Stimulated activated CD8-positive, alpha-beta memory T cell treated with anti-CD3 and anti-CD28 coated beads, Interleukin-15, amount 100 ng/mL, for 4 hours (primary cell): ENCODE data around the gene CDRT15.
"Not testable (repeated sequence)": the region's sequence is repeated elsewhere in the genome, so short reads cannot be mapped to it uniquely, and the experiment has no call there.

Source experiments
- DNase-seq, 2 donors: peaks; one replicate each; pipeline ENCODE4 v3.0.0-alpha.2; 2020; ENCODE audit warnings: low read depth in 2 of 2

Gene CDRT15

DNA sequence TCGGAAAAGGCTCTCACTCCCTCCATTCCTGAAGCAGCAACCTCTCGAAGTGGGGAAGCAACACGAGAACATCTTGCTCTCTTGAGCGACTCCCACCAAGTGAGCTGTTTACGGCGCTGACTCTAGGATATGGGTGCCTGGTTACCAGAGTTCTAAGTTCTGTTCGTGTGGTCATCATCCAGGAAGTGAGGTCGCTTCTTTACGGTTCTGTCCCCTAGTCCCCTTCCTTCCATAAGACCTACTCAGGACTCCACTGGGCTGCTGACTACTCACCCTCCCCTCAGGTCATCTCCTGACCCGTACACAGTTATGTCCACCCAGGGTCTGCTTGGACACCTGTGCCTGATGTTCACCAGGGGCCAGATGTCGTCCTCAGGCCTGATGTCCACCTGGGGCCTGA, at the start of gene CDRT15:
TSS of gene CDRT15 (minus strand) at position 101 of the 400 bp plus-strand sequence. CDS start at position 72, 29 bp downstream.
- not testable (repeated sequence) for DNase-seq

DNA sequence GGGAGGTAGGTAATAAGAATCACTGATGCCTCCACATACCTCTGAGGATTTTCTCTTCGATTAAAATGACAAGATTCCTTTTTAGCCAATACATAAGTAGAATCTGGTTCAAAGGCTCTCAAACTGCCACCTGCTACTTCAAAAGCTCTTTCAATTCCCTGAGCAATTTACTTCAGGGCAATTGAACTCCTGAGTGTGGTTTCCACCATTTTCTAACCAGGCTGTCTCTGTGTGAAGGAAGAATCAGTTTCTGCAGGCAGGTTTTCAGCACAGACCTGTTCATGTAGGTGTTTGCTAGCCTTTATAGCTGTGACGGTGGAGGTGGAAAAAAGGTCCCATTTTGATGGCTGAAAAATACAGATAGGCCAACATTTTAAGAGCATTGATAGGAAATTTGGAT, 46.1 kb upstream of the CDRT15 start:
- no peak for DNase-seq

DNA sequence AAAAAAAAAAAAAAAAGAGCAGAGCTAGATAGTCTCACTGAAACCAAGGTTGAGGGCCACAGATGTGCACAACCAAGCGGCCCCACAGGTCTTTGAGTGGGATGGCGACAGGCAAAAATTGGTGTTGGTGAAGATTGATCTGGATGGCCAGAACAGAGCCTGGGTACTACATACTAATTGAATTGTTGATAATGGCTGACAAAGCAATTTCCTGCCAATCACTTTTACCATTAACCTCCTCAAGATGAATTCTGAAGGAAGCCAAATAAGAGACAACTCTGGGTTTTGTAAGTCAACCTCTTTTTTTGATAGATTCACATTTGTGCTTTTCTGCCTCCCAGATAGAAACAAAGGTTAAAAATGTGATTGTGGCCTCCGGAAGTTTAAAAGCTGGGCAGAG, 44.9 kb upstream of the CDRT15 start:
- no peak for DNase-seq

DNA sequence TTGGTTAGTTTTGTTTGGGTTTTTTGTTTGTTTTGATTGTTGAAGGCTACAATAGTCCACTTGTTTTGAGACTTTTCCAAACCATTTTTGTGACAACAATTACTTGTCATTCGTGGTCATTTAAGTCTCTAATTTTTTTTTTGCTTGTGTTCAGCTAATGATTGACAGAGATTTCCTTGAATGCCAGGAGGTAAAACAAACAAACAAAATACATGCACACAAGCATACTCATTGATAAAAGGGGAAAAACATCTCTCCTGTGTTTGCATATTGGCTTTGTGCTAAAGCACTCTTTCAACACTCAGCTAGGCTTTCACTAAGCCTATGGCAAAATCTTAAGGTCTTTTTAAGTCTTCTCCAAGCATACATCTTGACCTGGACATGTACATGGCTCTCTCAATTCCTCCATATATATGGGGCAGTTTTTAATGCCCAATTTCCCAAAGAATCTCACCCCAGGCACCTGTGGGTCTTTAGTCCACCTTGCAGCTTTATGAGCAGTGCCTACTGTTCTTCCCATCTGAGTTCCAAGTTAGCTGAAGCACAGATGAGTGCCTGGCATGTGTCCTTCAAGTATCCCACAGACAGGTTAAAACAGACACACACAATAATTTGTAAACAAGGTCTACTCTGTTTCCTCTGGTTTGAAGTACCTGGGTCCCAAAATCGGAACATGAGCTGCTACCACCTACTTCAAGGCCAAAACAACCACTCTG, 40.0 kb upstream of the CDRT15 start:
- DNase-seq = no peak

DNA sequence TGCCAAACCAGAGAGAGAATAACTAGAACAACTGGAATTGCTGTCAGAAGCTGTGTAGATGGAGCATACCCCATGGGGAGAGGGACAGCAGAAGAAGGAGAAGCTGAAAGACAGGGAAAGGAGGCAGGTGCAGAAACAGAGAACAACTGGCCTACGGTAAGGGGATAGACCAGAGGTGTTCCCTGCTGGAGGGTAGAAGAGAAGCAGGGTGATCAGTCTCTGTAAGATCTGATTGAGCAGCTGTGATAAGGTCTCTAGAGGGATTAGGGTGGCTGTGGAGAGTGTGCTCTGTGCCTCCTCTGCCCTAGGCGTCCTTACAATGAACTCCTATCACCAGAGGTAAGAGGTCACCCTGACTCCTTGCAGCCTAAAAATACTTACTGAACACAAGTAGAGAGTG, 33.8 kb upstream of the CDRT15 start:
- no peak for DNase-seq

DNA sequence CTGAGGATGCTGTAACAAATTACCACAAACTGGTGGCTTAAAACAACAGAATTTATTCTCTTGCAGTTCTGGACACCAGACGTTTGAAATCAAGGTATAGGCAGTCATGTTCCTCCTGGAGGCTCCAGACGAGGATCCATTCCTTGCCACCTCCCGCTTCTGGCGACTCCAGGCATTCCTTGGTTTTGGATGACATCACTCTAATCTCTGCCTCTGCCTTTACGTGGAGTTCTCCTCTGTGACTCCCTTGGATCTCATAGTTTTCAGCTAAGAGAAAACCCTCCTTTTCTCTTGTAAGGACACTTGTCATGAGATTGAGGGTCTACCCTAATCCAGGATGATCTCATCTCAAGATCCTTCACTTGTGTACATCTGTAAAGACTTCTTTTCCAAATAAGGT, 32.8 kb upstream of the CDRT15 start:
- no peak for DNase-seq

DNA sequence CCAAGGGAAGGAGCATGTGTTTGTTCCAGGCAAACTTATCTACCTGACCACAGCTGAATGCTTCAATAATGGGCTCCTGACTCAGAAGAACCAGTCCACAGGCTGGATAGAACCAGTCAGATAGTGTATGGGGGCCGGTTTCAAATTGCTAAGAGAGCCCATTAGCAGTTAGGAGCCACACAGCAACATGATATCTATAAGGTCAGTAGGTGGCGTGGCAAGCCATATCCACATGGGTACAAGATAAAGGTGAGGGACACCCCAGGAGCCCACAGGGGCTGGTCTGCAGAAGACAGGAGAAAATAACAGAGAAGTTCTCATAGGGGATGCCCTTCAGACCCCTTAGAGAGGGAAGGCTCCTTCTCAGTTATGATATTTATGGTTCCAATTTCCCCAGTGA, 31.6 kb upstream of the CDRT15 start:
- DNase-seq = no peak

DNA sequence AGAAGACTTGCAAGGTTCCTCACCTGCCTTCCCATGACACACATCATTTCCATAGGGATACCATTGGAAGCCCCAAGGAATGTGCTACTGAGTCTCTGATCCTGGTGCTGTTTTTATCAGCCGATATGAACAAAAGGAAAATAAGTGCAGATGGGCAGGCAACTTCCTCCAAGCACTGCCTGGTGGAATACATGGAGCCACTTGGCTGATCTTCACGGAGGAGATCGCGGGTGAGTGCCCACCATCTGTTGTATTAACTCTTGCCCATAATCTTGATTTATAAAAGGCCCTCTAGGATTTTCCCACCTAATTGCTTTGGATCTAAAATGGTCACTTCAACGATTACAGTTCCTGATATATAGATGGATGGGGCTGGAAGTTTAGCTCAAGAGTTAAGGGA, 24.7 kb upstream of the CDRT15 start:
- DNase-seq = no peak

DNA sequence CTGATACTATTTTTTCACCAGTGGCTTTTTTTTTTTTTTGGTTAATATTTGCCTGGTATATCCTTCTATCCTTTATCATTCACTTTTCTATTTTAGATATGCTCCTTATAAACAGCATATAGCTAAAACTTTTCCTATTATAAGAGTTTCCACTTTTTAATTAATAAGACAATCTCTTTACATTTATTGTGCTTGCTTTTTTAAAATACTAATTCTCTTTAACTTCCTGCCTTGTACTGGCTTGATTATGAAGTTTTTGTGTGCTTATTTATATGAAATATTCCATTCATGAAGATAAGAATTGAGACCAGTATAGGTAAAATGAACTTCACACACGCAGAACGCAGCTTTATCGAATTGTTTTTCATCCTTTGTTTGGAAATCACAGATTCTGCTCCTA, 9.0 kb upstream of the CDRT15 start:
- no peak for DNase-seq

DNA sequence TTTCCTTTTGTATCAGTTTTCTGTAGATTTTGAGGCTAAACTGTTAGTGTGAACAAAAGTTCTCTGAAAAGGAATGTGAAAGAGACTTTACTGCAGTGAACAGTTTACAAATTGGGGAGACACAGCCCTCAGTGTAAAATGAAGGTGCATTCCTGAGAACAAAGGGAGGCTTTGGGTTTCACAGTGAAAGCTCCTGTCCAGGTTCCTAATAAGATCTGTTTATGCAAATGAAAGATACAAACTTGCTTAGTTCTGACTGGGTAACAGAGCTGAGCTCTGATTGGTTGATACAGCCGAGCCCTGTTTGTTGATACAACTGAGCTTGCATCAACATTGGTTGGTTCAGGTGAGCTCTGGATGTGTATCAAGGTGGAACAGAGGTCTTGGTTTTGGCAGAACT, 8.3 kb upstream of the CDRT15 start:
- no peak for DNase-seq

DNA sequence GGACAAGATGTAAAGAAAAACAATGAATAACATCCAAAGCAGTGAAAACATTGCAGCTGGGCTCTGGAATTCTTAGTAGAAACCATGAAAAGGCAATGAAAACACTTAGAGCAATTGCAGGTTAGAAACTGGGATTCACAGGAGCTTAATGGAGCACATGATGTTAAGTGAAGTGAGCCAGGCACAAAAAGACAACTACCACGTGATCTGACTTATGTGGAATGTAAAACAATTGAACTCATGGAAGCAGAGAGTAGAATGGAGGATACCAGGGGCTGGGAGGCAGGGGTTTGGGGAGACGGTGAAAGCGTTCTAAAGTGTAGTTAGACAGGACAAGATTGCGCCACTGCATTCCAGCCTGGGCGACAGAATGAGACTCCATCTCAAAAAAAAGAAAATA, 2.6 kb upstream of the CDRT15 start:
- DNase-seq = not testable (repeated sequence)

DNA sequence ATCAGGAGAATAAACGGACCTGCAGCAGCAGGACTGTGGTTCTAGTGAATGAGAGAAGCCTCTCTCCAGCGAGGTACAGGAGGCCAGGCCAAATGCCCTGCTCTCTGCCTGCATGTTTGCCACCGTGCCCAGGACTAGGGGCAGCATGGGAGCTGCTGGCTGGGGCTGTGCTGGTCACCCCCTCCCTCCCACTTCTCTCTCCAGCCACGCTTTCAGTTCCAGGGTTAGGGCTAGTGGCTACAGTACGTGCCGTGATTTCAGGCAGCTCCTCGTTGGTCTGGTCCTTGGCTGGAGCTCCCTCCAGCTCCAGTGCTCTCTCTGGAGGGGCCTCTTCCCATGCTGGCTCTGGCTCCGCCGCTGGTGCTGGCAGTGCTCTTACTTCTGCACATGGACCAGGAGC, 630 bp downstream of the CDRT15 start:
- DNase-seq = not testable (repeated sequence)

DNA sequence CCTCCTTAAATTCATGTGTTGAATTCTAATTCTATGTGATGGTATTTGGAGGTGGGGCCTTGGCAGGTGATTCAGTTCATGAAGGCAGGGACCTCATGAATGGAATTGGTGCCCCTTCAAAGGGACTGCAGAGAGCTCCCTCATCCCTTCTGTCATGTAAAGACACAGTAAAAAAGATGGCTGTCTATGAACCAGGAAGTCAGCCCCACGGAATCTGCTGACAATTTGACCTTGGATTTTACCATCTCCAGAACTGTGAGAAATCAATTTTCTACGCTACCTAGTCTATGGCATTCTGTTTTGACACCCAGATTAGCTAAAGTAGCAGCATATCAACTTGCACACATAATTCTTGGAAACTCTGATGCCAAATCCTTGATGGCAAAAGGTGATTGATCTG, 1.6 kb downstream of the CDRT15 start:
- DNase-seq = not testable (repeated sequence)

DNA sequence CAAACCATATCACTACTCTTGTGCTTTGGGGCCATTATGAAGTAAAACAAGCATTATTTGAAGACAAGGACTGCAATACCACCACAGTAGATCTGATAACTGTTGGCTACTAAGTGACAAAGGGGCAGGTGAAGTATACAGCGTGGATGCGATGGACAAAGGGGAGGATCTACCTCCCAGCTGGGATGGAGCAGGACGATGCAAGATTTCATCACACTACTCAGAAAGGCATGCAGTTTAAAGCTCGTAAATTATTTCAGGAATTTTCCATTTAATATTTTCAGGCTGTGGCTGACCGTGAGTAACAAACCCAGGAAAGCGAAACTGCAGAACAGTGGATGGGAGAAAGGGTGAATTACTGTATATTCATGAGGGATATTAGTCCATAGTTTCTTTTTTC, 5.5 kb downstream of the CDRT15 start:
- DNase-seq = not testable (repeated sequence)

DNA sequence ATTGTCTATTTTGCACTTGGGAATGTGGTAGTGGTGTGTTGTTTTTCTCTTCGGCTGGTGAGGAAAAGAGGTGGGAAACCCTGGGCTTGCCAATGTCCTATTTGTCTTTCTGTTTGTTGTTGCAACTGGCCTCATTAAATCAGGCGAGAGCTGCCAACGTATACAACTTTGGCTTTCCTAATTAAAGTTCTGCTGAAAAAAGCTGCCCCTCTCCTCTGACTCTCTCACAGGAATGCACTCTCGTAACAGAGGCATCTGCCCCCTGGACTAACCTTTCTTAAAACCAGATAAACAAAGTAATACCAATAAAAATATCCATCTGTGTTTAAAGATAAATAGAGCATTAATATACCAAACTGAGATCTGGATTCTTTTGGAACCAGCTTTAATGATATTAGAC, 7.8 kb downstream of the CDRT15 start:
- DNase-seq = no peak

DNA sequence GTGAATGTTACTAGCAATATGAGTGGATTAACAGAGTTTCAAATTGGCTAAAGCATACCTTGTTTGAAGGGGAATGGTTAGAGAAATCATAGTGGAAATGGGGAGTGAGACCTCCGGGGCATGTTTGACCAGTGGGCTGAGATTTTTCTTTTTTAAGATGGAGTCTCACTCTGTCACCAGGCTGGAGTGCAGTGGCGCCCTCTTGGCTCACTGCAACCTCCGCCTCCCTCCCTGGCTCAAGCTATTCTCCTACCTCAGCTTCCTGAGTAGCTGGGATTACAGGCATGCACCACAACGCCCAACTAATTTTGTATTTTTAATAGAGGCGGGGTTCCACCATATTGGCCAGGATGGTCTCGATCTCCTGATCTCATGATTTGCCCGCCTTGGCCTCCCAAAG, 9.6 kb downstream of the CDRT15 start:
- DNase-seq = no peak

DNA sequence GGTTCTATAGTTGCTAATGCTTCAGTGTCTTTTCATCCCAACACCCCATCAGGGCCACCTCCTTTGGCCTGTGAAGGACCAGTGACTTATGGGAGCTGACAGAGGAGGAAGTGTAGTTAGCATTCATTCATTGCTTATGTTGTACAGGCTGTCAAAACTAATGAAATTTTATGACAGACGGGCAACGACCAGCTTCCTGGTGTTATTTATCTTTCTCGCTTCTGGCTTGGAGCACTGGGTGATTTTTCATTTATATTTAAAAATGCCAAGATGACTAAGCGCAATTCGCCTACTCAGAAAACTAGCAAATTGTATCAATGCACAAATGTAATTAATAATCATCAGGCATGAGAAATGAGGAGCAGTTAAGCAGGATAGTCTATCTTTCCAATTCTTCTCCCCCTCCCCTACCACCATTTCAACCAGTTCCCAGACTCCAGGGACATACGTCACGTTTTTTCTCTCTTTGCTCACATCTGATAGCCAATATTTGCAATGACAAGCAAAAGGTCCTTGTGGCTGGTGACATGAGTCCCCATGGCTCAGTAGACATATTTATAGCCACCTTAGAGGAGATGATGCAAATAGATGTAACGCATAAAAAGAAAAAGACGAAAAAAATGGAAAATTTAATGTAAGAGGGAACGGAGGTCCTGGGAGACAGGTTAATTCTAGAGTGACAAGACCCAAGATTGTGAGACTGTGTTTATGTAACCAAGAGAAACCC, 11.2 kb downstream of the CDRT15 start:
- no peak for DNase-seq

DNA sequence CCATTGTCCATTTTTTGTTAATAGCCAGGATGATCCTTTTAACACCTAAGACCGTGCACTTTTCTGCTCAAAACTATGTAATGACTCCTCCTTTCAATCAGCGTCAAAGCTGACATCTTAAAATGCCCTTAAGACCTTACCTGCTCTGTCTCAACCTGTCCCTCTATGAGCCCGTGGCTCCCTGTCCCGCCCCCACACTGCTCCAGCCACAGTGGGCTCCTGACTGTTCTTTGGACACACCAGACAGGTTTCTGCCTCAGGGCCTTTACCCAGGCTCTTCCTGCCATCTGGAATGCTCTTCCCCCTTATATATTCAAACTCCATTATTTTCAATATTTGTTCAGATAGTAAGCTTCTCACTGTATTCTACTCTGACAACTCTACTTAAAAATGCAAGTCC, 14.1 kb downstream of the CDRT15 start:
- DNase-seq = no peak

DNA sequence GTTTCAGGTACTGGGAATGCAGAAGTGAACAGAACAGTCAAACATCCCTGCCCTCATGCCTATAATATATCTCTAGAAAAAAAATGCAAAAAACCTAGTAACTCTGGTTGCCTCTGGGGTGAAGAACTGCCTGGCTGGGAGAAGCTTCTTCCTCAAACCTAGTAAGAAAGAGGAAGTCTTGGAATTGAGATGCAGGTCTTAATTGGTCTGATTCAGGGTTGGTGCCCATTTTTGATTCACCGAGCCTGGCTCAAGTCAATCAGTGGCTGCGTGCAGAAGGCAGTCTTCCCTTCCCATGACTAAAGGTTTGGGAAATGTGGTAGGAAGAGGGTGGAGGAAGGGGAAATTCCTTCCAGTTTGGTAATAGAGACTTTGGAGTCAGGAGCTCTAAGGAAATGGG, 22.4 kb downstream of the CDRT15 start:
- no peak for DNase-seq

DNA sequence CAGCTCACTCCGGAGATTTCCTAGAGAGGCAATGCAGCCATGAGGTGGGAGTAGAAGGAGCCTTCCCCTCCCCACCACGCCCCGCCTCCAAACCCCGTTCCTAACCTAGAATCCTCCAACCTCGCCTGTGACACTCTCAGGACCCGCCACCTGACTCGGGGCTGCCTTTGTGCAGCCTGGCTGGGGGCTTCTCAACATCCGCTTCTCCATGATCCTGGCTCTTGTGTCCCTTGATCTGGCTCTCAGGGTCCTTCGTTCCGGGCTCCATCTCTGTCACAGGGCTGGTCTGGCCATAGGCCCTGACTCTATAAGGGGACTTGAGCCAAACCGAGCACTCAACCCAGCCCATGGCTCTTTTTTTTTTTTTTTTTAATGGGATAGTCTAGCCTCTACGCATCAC, 24.3 kb downstream of the CDRT15 start:
- DNase-seq = no peak

DNA sequence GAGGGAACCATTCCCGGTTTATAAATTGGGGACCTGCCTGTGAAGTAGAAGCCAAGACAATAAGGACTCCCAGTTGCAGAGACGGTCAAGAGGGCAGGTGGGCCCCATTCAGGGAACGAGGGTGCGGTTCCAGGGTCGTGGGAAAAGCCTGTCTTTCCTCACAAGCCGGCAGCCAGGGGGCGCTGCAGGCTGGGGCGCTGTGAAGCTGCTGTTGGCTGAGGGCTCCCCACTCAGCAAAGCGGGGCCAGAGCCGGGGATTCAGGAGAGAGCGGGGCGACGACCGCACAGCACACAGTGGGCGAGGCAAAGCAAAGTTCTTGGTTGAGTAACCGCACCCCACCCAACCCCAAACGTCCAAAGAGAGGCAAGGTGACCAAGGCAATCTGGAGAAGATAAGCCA, 24.9 kb downstream of the CDRT15 start:
- no peak for DNase-seq

DNA sequence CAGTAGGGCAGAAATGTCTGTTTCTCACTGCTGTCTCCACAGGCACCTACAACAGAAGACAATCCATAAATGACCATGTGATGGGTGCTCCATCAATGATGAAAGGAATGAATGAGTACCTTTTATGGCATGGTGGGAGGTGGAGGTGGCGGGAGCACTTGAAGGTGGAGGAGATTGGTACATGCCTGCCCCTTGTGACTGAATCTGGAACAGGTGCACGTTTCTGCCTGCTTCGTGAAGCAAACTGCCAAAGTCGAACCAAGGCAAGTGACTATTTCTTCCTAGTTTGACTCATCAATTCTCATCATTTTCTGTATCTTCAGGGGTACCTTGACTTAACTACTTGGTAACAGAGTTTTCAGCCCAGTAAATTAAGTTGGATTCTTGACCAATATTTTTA, 25.4 kb downstream of the CDRT15 start:
- no peak for DNase-seq

DNA sequence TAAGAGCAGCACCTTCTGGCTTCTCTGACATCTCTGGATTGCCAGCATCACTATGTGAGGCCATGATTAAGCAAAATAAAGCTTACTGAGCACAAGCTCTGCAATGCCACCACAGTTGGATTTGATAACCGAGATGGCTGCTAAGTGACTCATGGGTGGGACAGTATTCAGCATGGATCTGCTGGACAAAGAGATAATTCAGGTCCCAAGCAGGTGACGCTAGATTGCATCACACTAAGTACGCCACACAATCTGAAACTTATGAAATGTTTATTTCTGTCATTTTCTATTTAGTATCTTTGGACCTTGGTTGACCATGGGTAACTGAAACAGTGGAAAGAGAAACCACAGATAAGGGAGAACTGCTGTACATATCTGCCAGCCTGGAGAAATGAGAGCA, 27.4 kb downstream of the CDRT15 start:
- DNase-seq = no peak

DNA sequence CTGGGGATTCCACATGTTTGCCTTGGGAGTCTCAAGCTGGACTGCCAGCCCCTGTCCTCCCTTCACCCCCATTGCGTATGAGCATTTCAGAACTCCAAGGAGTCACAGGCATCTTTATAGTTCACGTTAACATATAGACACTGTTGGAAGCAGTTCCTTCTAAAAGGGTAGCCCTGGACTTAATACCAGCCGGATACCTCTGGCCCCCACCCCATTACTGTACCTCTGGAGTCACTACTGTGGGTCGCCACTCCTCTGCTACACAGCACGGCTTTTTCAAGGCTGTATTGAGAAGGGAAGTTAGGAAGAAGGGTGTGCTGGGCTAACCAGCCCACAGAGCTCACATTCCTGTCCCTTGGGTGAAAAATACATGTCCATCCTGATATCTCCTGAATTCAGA, 28.9 kb downstream of the CDRT15 start:
- DNase-seq = no peak
